Thyroid gland (tissue), 4 donors: ENCODE results near the gene BRSK2. TPM values are rescaled to one million over a fixed set of nuclear protein-coding genes. Genes with fewer than 3 reads are reported as not detected.
A peak's percentile ranks its signal among the peaks of the same experiment; 100 is the strongest.

Experiments
- DNase-seq, 2 donors: peaks; one replicate each; pipeline ENCODE4 v3.0.0-alpha.2; 2019
- H3K27ac ChIP-seq, 3 donors: fragments of 200-600 bp; sonication (generic); 1 replicate in 2 of 3; 2 replicates in 1 of 3; pipeline ENCODE4 v1.5.1; 2016 to 2019; ENCODE audit warnings: mild to moderate bottlenecking in 1 of 3, moderate library complexity in 1 of 3
- H3K27me3 ChIP-seq: fragments of 200-600 bp; sonication (generic); one replicate; pipeline ENCODE4 v1.5.1; 2019
- H3K36me3 ChIP-seq, 2 donors: fragments of 200-600 bp; sonication (generic); one replicate each; pipeline ENCODE4 v1.5.1; 2016 to 2019
- H3K4me1 ChIP-seq, 2 donors: fragments of 200-600 bp; sonication (generic); one replicate each; pipeline ENCODE4 v1.5.1; 2017 to 2019
- H3K4me3 ChIP-seq, 3 donors: fragments of 200-600 bp; sonication (generic); replicated peaks in 1 of 3; 1 replicate in 2 of 3; 2 replicates in 1 of 3; pipeline ENCODE4 v1.5.1; 2016; ENCODE audit warnings: mild to moderate bottlenecking in 1 of 3
- H3K9me3 ChIP-seq: fragments of 200-600 bp; sonication (generic); one replicate; pipeline ENCODE4 v1.5.1; 2017
- CTCF ChIP-seq, 6 experiments: fragments of 200-600 bp in 3 of 6; fragments of 450-650 bp in 3 of 6; sonication (generic) in 3 of 6; IDR thresholded peaks; one replicate each; pipeline ENCODE4 v1.5.1; 2016 to 2019; ENCODE audit warnings: antibody characterized with exemption in 6 of 6, mild to moderate bottlenecking in 2 of 6, inconsistent platforms in 1 of 6, moderate library complexity in 1 of 6
- POLR2A ChIP-seq, 2 donors: fragments of 450-650 bp; IDR thresholded peaks; one replicate each; pipeline ENCODE4 v1.6.1; 2017; ENCODE audit warnings: antibody characterized with exemption in 2 of 2, mild to moderate bottlenecking in 2 of 2, moderate library complexity in 1 of 2
- WGBS, 2 donors: methylation state at CpG; one replicate each; pipeline ENCODE4 v1.1.5; 2017; 5-methylcytosine and 5-hydroxymethylcytosine counted together
- intact Hi-C: fragments of 100-400 bp; cut with DNase I; formaldehyde crosslinking; loops from one replicate; pipeline ENCODE4 v1.15.1; 2023
- total RNA-seq, 4 donors: library from RNA; depleted of rRNA; stranded (reverse); fragments of >200 nt; gene quantifications; one replicate each; pipeline ENCODE4 v1.2.3, GENCODE V29; 2016

BRSK2 gene
- total RNA-seq, 4 donors from 2014 or later = 0.34 to 2.2 (median 0.81) TPM

DNA sequence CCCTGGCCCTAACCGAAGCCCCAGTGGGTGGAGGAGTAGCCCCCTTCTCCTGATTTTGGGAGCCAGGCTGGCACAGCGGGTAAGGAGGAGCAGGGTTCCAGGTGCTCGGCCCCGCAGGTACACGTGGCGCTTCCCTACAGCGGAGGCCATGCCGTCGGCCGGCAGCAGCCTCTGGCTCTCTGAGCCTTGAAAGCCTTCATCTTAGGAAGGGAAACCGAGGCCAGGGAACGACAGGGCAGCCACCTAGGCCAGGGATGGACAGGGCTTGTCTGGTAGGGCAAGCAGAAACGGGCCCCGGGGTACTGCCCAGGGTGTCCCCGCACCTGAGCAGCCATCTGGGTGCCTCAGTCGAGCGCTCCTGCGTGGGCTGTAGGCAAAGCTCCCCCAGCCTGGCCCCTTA lies 68.1 kb downstream of the BRSK2 start:
- DNase-seq = no peak
- no peaks in the 10 kb centered on the region for H3K27me3 ChIP-seq
- no peak overlapping the region for H3K4me3 ChIP-seq
- TF ChIP-seq POLR2A (IDR thresholded peaks at IDR 0.05) (no peak), CTCF (IDR thresholded peaks at IDR 0.05) (no peak)
- no peaks in the 10 kb centered on the region for H3K36me3 ChIP-seq
- peak overlapping the region in 2 of 3 donors; percentile 67 to 75 for H3K27ac ChIP-seq
- intact Hi-C loops = no loop called here
- H3K9me3 ChIP-seq = no peaks in the 10 kb centered on the region
- H3K4me1 ChIP-seq = peaks cover 24 to 50% of the 10 kb centered on the region in 2 donors
- 84 to 85% methylated on average over 8 to 18 of the region's 18 CpGs for WGBS, 2 donors

- H3K36me3 ChIP-seq = no peaks in the 10 kb centered on the region
- H3K27me3 ChIP-seq = no peaks in the 10 kb centered on the region
- H3K27ac ChIP-seq = peak overlapping the region; percentile 61 to 75 (median 67)
- peak; percentile 92 to 93 for DNase-seq
- no peaks in the 10 kb centered on the region for H3K9me3 ChIP-seq
- 21 to 49% methylated on average over 10 to 11 of the region's 18 CpGs for WGBS, 2 donors
- H3K4me1 ChIP-seq = peaks cover 24 to 48% of the 10 kb centered on the region in 2 donors
- no peak overlapping the region for H3K4me3 ChIP-seq
- intact Hi-C loops = no loop called here
- TF ChIP-seq CTCF (IDR thresholded peaks at IDR 0.05) (peak in 3 of 6 experiments; percentile 18 to 33 (median 25)), POLR2A (IDR thresholded peaks at IDR 0.05) (peak in 1 of 2 donors; percentile 10)
Observed at GRCh38 chr11:1458340-1459218, 68.8 kb downstream of the BRSK2 start.

DNA sequence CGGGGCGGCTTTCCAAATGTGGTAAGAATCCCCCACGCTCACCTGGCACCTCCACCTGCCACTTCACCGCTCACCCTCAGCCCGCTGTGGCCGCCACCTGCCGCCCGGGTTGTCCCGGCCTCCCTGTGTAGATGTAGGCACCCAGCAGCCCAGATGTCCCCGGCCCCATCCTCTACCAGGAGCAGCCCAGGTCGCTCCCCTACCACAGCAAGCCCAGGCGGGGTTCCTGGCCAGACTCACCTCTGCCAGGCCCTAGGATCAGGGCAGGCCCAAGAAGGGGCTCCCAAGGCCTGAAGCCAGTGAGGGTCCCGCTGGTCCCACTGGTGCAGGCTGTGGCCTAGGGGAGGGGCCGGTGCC lies 69.5 kb downstream of the BRSK2 start:
- intact Hi-C loops = no loop called here
- H3K27me3 ChIP-seq = no peaks in the 10 kb centered on the region
- no peaks in the 10 kb centered on the region for H3K36me3 ChIP-seq
- 35 to 47% methylated on average over 9 to 12 of the region's 14 CpGs for WGBS, 2 donors
- H3K4me1 ChIP-seq = peaks cover 21 to 42% of the 10 kb centered on the region in 2 donors
- TF ChIP-seq POLR2A (IDR thresholded peaks at IDR 0.05) = no peak
- no peak for TF ChIP-seq CTCF (IDR thresholded peaks at IDR 0.05)
- no peak overlapping the region for H3K4me3 ChIP-seq
- H3K27ac ChIP-seq = peak overlapping the region; percentile 61 to 75 (median 67)
- H3K9me3 ChIP-seq = no peaks in the 10 kb centered on the region
- DNase-seq = no peak

- TF ChIP-seq CTCF (IDR thresholded peaks at IDR 0.05) (no peak), POLR2A (IDR thresholded peaks at IDR 0.05) (no peak)
- Histone ChIP-seq H3K27me3 (no peaks in the 10 kb centered on the region), H3K36me3 (no peaks in the 10 kb centered on the region), H3K9me3 (no peaks in the 10 kb centered on the region), H3K4me1 (peaks cover 21 to 42% of the 10 kb centered on the region in 2 donors), H3K4me3 (no peak overlapping the region), H3K27ac (peak overlapping the region; percentile 61 to 75 (median 67))
- WGBS, 2 donors = 56 to 57% methylated on average over 16 to 26 of the region's 29 CpGs
- intact Hi-C loops = loop anchor here (5.0 kb wide), 1 partner anchor 42 kb away; no protein-coding TSS in a partner anchor
- no peak for DNase-seq
Observed at GRCh38 chr11:1459764-1460395, 70.1 kb downstream of the BRSK2 start.
